ENCODE measurements around the gene PITX3.
"Not testable (repeated sequence)": the region's sequence is repeated elsewhere in the genome, so short reads cannot be mapped to it uniquely, and the experiment has no call there.

PITX3 gene

DNA sequence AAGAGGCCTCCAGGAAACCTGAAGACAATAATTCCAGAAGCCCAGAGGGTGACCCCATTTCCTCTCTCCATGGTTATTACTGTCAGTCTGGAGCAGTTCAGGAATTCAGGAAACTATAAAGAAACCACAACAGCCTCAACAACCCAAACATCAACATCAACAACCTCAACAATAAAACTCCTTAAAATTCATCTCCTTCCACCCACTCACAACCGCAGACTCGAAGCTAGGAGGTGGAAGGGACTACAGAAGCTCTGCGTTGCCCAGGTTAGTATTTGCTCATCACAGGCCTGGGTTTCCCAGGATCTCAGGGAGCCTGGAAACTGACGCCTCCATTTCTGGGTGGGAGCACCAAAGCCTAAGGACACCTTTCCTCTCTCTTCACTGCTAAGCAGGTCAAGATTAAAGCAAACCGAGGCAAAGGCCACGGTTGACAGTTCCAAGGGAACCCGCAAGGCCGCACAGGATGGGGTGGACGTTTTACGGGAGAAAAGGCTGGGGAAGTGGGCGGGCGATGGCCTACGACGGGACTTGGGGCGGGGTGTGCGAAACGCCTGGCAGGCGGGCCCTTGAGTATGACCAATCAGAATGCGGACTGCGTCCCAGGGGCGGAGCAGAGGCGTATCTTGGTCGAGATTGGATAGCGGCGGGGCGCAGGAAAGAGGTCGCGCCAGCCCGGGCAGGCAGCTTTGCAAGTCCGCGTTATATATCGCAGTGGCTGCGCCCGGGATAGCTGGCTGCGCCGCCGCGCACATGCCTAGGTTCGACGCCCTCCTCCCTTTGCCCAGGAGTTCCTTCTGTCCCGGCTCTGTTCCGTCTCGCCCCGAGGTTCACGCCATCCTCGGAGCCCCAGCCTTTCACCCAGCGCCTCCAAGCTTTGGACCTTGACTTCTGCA, 15.4 kb downstream of the PITX3 start, which contains the start of gene ELOVL3:
Gene ELOVL3 (plus strand): TSS at position 654 of the 896 bp plus-strand sequence. CDS start 250 bp downstream, outside the sequence.
- peak; percentile 77 for DNase-seq

- no peak for DNase-seq
Observed at GRCh38 chr10:102222797-102223196, 18.5 kb downstream of the PITX3 start.

- no peak for DNase-seq
Observed at GRCh38 chr10:102220612-102221011, 20.7 kb downstream of the PITX3 start.

GRCh38 chr10:102219370-102219769, 21.9 kb downstream of the PITX3 start:
- DNase-seq = no peak

DNA sequence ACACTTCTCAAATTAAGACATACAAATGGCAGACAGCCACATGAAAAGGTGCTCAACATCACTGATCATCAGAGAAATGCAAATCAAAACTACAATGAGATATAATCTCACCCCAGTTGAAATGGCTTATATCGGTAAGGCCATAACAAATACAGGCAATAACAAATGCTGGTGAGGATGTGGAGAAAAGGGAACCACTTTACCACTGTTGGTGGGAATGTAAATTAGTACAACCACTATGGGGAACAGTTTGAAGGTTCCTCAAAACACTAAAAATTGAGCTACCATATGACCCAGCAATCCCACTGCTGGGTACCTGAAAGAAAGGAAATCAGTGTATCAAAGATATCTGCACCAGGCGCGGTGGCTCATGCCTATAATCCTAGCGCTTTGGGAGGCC, 27.7 kb downstream of the PITX3 start:
- peak; percentile 19 for DNase-seq

GRCh38 chr10:102211615-102212299, 29.6 kb downstream of the PITX3 start:
- no peak for DNase-seq

DNA sequence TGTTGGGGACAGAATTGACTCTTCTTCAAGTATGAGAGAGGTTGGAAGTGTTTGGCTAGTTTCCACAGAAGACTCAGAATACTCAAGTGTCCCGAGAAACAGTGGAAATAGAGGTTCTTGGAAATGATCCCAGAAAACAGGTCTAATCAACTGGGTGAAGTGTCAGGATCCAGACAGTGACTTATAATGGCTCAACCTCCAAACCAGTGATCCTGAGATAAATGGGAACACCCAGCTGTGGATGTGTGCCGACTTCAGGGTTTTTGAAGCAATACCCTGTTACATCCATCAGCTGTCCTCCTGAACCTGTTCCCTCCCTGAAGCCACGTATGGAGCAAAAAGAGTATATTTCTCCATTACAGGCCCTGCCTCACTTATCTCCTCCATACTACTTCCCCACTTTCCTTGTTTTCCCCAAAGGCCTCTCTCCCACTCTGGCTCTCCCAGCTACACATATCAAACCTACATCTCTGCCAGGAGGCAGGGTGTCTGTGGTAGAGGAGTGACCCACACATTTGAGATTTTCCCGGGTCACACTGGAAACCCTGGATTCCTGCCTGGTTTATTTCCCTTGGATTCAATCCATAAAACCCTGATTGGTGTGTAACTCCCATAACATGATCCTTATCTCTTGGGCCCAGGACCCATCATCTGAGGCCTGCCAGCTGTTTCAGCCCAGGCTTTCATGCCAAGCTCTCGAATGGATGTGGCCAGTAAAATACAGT, 32.8 kb downstream of the PITX3 start:
- no peak for DNase-seq

DNA sequence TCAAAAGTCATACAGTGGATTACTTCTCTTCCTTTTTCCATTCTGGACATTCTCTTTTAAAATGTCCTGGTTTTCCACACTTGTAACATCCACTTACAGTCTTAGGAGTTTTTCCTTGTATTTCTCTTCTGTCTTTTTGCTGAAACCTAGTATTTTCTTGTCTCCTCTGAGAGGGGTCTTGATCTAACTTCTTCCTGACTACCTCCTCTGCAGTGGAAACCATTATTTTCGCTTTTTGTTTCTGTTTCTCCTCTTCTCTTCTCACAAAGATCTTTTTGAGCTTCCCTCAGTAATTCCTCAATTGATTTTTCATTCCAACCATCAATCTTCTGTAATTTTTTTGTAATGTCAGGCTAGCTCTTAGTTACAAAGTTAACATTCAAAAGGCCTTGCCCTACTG, 38.9 kb downstream of the PITX3 start:
- no peak for DNase-seq

- no peak for DNase-seq
Observed at GRCh38 chr10:102200751-102201640, 40.3 kb downstream of the PITX3 start.

- no peak for DNase-seq
Observed at GRCh38 chr10:102198027-102198426, 43.3 kb downstream of the PITX3 start.

DNA sequence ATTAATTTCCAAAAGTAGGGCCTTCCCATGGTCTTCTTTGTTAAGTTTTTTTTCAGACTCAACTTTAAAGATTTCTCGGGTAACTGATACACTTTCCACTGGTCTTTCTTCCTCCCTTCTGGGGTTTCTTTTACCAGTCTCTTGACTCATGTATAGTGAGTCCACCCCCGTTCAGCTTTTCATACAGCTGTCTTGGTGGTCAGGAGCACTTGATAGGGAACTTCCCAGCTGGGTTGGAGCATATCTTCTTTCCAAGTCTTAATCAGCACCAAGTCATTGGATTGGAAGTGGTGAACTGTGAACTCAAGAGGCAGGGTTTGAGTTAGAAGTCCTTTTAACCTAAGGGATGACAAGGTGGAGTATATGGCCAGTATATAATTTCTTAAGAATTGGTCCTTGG, 44.4 kb downstream of the PITX3 start:
- no peak for DNase-seq

GRCh38 chr10:102195296-102195870, 45.9 kb downstream of the PITX3 start:
- no peak for DNase-seq

DNA sequence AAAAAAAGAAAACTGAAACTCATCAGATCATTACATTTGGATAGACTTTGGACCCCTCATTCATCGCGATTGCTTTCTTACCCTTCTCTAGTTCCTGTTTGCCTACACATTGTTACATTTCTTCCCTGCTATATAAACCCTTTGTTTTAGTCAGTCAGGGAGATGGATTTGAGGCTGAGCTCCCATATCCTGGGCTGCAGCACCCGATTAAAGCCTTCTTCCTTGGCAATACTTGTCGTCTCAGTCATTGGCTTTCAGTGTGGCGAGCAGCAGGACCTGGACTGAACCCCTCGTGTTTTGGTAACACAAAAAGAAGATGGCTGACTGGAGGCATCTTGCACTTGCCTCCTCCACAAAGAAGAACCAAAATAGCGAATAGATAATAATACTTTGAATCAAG, 49.4 kb downstream of the PITX3 start:
- no peak for DNase-seq

GRCh38 chr10:102188941-102189898, 52.1 kb downstream of the PITX3 start:
- not testable (repeated sequence) for DNase-seq

DNA sequence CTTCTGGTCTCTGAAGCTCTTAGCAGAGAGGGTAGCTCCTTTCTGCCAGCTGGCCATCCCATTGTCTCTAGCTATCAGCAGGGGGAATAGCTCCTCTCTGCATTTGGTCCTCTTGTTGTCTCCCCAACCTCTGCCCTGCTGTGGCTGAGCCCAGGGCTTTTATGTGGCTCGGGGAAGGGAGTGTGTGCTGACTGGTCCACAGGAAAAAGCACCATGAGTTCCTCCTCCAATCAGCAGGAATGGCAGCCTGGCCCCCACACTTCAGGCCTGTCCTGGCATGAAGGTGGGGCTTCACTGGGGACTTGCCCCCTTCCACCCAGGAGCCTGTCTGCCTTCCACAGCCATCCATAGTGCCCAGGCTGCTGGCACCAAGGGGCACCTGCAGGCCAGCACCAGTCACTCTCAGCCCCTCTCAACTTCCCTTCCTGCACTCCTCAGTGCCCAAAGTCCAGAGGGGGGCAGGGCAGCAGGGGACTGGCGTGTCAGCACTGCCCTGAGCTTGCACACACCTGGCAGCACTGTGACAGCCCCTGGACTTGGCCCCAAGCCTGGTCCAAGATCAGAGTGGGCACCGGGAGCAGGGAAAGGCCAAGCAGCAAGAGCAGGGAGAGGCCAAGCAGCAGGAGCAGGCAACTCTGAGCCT, 52.9 kb downstream of the PITX3 start:
- no peak for DNase-seq

GRCh38 chr10:102185811-102186527, 55.3 kb downstream of the PITX3 start:
- no peak for DNase-seq

- DNase-seq = no peak
Observed at GRCh38 chr10:102185272-102185671, 56.0 kb downstream of the PITX3 start.

GRCh38 chr10:102184606-102185005, 56.7 kb downstream of the PITX3 start:
- no peak for DNase-seq

Measured in GDM1 (cell line).